GM21576 (cell line): ENCODE results near the gene NRARP.

Experiments used
- ATAC-seq: cut with Tn5 transposase; IDR thresholded peaks from one replicate; pipeline ENCODE4 v1.9.1; 2021; ENCODE audit warnings: mild to moderate bottlenecking, moderate library complexity; ENCODE audit not compliant: unreplicated experiment

The NRARP gene

DNA sequence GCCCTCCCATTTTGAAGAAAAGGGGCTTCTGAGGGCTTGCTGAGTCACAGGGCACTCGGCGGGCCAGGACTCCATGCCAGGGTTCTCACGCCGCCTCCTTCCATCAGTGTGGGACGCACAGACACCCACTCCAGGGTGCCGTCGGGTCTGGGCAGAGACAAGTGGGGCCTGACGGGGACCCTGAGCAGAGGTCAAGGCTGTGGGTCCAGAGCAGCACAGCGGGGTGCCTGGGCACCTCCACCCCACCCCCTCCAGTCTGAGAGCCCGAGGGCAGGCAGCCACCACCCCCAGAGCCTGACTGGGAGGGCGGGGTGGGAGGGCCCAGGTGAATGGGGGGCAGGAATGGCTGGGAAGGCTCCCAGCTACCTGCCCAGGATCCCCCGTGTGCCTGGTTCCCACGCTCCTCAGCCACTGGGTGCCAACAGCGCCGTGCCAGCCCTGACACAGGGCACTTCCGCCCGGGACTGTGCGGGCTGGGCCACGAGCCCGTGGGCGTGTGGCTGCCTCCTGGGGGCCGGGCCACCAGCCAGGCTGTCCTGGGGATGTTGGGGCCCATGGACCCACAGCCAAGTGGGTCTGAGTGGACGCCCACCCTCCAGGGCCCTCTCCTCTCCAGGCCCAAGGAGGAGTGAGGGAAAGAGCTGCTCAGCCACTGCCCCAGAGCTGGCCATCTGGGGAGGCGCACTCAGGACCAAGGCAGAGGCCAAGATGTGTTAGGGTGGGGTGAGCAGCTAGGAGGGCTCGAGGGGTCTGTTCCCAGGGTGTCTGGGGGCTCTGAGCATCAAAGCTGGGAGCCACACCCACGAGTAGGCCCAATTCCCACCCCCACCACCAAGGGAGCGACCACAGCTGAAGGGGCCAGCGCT lies 10.1 kb upstream of the NRARP start:
- no peak for ATAC-seq

DNA sequence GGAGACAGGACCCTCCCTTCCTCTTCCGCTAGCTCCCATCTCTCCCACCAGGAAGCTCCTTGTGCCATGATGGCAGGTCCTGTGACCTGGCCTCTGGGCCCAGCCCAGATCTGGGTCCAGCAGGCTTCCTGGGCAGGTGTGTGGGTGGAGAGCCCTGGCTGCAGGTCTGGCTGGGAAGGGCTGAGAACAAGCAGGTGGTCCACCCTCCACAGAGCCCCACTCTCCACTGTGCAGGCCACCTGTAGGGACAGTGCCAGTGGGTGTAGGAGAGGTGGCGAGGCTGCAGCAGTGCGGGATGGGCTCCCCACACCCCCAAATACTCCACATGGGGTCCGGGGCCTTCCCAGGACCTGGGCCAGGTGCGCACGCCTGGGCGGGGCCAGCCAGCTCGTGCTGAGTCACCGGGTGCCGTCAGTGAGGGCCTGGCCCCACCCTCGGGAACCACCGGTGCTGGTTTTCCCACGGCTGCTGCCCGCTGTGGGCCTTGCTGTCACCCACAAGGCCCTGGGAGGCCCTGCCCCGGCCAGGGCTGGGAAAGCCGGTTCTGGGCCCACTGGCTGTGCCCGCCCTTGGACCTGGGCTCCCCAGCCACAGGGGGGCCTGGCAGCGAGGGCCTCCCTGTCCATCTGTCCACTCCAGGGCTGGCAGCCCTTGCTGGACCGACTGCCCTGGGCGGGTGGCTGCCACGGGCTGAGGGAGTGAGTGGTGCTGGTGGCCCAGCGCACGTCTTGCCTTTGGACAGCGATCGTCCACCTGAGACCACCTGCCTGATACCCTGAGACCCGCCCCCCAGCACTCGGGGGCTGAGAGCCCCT lies 9.3 kb upstream of the NRARP start:
- no peak for ATAC-seq

DNA sequence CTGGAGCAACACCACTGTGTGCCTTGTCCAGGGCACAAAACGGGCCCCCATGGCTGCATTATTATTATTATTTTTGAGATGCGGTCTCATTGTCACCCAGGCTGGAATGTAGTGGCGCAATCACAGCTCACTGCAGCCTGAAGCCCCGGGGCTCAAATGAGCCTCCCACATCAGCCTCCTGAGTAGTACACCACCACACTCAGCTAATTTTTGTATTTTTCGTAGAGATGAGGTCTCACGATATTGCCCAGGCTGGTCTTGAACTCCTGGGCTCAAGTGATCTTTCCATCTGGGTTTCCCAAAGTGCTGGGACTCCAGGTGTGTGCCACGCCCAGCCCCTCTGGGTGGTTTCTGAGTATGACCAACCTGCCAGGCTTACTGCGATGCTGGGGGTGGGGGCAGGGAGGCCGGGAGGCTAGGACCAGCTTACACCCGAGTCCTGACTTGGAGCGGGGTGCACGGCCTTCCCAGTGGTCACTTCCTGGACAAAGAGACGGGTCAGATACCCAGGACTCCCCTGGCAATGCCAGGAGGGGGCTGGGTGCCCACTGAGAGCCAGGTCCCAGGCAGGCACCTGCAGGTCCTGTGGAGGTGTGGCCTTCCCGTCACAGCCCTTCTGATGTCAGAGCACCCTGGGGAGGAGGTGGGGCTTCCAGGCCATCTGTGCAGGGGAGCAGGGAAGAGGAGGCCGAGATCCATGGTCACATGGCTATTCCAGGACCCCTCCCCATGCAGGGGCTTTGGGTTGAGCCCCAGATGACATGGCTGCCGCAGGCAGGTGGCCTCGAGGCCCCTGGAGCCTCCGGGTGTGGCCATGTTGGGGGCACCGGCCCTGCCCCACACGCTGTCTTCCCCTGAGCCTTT lies 8.3 kb upstream of the NRARP start:
- no peak for ATAC-seq

DNA sequence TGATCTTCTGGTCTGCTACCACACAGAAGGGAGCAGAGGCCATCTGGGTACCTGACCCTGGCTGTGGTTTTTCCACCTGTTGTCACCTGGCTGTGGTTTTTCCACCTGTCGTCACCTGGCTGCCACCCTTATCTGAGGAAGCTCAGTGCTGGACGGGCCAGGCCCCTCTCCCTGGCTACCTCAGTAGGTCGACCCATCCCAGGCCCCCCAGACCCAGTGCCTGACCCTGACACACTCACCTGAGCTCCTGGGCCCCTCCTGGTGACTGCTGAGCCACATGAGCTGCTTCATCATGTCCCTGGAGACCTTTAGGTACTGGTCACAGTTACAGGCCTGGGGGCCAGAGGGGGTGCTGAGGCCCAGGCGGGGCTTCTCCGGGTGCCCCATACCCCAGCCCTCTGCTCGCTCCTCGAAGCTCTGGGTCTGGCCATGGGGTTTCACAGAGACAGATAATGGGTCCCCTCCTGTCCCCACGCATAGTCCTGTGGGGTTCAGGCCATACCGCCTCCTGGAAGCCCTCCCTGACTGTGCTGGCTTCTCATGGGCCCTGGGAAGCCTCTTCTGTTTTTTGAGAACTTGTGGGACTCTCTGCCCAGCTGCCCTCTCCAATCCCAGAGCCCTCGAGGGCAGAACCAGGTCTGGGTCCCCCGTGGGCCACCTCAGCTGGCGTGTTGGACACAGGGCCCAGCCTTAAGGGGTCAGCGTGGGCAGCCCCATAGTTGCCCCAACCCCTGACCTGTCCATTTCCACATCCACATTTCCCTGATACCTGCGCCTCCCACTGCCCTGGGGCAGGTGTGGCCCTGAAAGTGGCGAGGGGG lies 7.5 kb upstream of the NRARP start:
- no peak for ATAC-seq

DNA sequence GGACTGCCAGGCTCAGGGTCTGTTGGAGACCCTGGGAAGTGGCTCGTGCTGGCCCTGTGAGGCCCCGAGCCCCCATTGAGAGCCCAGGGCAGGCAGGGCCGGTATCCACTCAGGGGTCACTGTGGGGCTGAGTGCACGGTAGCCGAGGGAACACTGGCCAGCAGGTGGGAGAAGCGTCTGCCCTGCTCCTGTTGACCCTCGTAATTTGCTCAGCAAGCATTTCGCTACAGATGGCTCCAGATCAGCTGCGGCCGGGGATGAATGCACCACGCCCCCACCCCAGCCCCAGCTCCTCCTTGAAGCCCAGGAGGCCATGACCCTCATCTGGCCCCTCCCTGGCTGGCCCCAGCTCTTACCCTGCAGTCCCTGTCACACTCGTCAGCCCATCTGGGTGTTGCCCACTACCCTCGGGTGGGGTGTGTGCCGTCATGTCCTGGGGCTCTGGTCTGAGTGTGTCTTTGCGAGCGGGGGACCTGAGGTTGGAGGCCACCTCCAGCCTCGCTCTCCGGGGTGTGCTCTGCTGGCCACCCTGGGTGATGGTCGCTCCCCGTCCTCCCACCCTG lies 6.1 kb upstream of the NRARP start:
- no peak for ATAC-seq

DNA sequence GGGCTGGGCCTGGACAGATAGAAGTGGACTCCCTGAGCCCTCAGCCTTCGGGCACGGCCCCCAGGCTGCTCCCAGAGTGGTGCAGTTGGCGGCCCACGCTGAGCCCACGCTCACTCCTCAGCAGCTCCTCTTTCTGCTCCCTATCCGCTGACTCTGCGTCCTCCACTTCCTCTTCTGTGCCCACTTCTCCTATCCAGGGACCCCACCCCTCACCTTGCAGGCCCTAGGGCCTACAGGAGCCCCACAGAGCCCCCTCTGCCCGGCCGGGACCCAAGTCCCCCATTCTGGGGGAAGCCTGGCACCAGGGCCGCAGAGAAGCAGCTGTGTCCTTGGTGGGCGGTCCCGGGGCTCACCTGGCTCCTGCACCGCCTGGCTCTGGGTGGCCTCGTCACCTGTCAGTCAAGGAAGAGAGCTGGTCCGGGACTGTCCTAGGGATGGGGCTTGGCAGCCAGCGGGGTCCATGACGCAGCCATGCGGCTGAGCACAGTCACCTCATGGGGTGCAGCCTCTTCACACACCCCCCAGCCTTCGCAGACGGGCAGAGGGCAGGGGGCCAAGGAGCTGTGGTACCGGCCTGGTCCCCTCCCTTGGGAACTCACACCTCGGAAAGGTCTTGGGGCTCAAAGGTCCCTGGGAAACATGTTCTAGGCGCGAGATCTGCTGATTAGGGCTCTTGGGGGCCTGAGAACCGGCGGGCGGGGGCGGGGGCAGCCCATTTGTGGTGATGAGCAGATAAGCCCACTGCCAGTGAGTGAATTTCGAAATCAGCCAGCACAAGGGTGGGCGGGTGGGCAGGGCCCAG lies 5.4 kb upstream of the NRARP start:
- ATAC-seq, result no peak

DNA sequence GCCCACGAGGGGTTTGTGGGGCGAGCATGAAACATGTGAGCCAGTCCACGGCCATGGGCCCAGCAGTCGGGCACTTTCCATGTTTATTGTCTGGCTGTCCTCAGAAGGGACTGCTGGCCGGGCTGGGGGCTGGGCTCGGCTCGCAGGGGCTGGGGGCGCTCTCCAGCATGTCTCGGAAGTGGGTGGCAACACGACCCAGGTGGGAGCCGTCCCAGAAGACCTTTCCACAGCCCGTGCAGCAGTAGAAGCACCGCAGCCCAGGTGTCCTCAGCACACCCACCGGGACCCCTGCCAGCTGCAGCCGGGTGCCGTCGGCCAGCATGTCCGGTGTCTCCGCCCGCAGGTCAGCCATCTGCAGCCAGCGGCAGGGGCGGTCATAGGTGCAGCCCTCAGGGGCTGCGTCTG lies 4.8 kb upstream of the NRARP start:
- ATAC-seq, result no peak

DNA sequence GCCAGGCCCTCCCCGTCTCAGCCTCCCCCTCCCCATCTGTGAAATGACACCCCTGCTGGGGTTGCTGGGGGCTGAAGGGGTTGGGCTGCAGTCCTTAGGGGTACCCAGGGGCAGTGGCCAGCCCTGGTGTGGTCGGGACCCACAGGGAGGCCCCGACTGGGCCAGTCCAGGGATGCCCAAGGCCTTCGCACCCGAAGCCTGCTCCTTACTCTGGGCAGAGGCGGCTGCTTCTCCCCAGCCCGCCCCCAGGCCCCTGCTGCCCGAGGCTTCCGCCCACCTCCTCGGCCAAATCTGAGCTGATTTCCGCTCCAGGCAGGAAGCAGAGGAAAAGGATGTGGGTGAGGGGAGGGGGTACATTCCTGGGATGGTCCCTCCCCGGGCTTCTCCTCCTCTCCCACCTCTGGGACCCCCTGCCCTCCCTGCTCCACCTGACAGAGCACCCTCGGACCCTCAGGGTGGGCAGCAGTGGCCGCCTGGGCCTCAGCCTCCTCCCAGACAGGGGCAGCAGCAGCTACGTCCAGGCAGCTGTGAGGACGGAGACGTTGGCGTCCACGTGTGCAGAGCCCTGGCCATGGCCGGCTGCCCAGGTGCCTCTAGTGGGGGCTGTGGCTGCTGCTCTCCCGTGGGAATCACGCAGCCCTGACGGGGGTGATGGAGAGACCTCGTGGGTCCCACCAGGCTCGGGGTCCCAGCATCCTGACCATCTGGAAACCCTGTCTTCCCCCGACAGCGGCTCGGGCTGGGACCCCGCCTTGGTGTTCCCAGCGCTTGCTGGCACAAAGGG lies 4.2 kb upstream of the NRARP start:
- ATAC-seq, result no peak

DNA sequence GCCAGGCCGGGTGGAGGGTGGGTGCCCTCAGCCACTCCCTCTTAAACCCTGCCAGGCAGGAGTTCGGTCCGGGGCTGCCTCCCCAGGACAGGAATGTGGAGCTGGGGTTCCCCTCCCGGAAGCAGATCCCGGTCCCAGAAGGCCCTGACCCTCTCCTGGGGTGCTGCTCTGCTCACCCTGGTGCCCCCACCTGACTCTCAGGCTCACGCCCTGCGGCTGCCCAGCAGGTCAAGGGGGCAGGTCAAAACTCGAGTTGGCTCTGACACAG lies 3.7 kb upstream of the NRARP start:
- no peak for ATAC-seq

DNA sequence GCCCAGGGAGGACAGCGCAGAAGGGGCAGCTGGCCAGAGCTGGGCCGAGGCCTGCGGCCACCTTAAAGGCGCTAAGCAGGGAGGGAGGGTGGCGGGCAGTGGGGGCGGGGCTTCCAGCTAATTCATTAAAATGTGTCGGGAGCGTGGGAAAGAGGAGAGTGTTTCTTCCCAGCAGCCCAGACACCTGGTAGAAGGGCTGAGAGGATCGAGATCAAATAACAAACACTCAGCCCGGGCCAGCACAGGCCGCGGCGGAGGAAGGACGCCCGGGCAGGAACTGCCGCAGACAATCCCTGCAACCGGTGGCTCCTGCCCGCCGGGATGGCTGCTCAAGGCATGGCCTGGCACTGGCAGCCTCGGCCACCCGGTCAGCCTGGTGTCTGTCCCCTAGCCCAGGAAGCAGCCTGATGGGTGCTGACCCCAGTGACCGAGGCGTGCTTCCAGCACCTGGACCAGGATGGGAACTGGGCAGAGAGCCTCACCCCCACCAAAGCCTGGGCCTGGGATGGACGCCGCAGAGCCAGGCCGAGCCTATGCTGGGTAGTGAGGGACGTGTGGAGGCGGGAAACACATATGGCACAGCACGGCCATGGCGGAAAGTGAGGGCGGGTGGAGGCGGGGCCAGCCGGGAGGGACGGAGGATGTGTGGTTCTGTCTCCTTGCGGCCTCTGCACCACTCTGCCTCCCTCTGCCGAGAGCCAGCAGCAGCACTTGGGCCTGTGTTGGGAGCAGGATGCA lies 3.2 kb upstream of the NRARP start:
- no peak for ATAC-seq

DNA sequence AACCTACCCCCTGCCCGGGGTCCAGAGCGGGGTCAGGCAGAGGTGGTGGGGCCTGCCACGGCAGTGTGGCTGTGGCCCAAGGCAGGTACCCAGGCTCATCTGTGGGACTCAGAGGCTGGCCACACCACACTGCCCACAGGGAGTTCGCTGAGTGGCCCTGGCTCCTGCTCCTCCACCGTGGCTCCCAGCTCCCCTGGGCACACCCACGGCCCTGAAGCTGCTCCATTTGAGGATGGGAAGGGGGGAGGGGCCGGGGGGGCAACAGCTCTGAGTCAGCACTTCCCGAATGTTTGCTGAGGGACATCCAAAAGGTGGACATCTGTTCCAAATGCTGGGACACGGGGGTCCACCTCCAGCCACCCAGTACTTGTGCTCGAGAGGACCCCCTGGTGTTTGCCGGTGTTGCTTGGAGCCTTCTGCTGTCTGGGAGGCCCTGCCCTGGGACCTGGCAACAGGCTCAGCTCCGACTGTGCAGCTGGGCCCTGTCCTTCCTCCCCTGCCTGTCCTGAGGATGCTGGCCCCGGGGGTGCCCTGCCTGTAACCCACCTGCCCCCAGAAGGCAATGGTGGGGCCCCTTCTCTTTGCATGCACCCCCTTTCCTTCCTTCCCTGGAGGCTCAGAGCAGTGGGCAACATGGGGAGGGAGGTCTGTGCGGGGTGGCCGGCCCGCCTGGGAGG lies 2.5 kb upstream of the NRARP start:
- no peak for ATAC-seq

DNA sequence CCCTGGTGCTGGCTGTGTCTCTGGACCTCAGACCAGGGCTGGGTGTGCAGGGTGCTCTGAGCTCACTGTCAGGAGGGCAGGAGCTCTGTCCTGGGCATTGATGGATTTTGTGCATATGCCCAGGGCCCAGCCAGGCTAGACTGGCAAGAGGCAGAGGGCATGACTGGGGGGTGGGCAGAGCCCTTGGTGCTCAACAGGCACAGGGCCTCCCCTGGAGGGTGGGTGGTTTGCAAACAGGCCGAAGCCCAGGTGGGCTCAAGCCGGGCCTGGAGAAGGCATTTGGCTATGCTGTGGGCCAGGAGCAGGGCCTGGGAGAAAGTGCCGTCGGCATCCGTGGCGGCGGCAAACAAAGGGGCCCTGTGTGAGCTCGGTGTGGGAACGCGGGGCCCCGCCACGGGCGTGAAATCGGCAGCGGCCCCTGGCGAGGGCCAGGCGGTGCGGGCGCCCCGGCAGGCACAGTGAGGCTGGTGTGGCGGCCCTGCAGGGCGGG lies 1.9 kb upstream of the NRARP start:
- ATAC-seq, result no peak

DNA sequence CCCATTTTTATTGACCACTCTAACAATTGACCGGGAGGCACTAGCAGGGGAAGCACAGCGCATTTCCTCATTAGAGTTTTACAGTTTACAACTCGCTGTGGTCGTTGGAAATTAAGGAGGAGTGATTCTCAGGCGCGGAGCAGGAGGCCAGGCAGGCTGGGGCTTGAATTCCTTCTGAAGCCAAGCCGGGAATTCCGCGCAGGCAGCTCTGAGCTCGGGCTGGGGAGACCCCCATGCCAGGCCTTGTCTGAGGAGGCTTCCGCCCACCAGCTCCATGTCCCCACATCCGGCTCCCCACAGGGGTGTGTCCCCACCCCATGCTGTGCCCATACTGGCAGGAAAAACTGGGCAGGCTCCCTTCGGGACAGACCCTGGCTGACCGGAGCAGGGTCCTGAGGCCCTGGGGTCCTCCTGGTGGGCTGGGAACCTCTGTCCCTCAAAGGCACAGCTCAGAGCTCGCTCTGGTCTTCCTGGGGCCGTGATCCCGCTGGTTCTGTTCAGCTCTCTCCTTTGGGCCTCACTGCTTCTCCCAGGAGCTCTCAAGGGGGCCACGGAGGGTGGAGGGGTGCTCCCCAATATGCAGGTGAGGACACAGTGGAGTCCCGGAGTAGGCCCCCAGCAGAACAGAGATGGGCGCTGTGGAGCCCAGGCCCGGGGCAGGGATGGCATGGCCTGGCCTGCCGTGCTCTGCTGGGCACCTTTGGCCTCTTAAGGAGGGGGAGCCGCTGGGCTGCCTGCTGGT lies 1.3 kb upstream of the NRARP start:
- no peak for ATAC-seq

DNA sequence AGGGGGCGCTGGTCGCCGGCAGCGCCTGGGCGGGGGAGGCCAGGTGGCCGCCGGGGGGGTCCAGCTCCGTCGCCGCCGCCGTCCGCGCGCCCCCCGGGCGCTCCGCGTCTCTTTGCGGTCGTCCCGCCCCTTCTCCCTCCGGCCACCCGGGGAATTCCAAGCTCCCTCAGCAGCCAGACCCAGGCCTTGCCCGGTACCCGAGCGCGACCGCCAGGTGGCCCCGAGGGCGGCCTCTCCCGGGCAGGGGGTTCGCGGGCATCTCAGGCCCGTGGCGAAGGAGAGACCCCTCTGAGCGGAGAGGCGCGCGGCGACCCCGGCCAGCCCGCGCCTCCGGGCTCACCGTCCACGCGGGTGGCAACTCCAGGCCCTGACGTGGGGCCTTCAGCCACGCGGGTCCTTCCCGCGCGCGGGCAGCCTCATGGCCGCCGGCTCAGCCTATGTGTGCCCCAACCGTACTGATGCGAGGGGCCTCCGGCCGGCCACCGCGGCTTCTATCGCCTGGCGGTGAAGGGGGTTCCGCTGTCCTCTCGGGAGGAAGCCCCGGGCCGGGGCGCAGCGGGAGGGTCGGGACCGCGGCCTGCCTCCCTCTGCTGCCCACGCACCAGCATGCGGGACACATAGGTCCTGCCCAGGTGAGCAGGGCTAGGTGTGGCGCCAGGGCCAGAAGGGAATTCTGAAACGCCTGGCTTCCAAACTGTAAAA lies 529 bp upstream of the NRARP start:
- ATAC-seq, result peak; percentile 38

DNA sequence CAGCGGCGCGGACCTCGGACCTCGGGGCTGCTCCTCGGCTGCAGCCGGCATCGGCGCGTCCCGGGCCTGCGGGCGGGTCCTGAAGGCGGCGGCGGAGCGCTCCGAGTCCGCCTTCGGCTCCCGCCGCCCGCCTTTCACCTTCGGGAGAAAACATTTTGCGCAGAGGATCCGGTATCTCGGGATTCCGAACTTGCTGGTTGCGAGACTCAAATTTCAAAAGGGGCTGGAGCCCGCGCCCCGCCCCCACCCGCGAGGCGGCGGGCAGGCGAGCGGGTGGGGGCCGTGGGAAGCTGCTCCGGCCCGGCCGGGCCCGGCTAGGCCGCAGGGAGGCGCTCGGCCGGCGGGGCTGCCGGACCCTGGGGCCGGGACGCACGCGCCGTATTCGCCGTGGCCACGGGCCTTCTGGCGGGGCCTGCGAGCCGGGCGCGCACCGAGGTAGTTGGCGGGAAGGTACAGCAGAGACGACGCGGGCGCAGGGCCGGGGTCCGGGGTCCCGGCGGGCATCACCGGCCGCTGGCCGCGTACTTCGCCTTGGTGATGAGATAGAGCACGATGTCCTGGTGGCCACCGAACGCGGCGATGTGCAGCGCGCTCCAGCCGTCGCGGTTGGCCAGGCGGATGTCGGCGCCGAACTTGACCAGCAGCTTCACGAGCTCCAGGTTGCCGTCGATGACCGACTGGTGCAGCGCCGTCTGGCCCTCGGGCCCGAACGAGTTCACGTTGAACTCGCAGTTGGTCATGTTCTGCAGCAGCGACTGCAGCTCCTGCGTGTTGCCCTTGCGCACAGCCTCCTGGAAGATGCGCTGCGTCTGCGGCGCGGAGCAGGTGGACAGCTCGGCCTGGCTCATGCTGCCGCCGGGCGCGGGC lies 757 bp downstream of the NRARP start:
- peak; percentile 8 for ATAC-seq
